ENCODE measurements around the gene MOXD1. TPM values are rescaled to one million over a fixed set of nuclear protein-coding genes. Genes with fewer than 3 reads are reported as not detected.

Gene MOXD1
- total RNA-seq, 1 experiment from 2014 or later: 1.0 TPM

- H3K4me3 ChIP-seq (replicated peaks in 1 of 2; ENCODE audit: low read depth in 1 of 2, low read length in 2 of 2): no peak overlapping the region
- H2AFZ ChIP-seq (ENCODE audit: low read depth, low read length, poor library complexity, severe bottlenecking): no peak overlapping the region
- peaks cover 0 to 8% of the 10 kb centered on the region in 2 experiments; a peak in 2 of 4 replicates for H3K9me3 ChIP-seq (ENCODE audit: control insufficient read depth in 1 of 2, insufficient read depth in 1 of 2, low read depth in 1 of 2, low read length in 2 of 2)
- H3K4me2 ChIP-seq (ENCODE audit: low read length): no peak overlapping the region
- no TSS peak for BruUV-seq (replicated peaks)
- no peaks in the 10 kb centered on the region for H4K20me1 ChIP-seq (ENCODE audit: insufficient read depth)
- ATAC-seq (no peak), DNase-seq (ENCODE audit: low read depth, low spot score) (no peak)
- CTCF ChIA-PET: interaction anchor here (1.4 kb wide), 1 partner anchor 22 kb away, joined by 3 read pairs; no protein-coding TSS in a partner anchor
- RAD21 ChIA-PET (ENCODE audit: low non-redundant PET in 1 of 2, low total read pairs in 2 of 2, uncharacterized antibody in 2 of 2, unreplicated experiment in 2 of 2): no interaction called here
- H3K79me2 ChIP-seq (ENCODE audit: insufficient read depth, low read length): no peaks in the 10 kb centered on the region
- intact Hi-C loops (cut with micrococcal nuclease): no loop called here
- H3K9me2 ChIP-seq (ENCODE audit: insufficient read depth): no peaks in the 10 kb centered on the region
- no peaks in the 10 kb centered on the region for H3K4me1 ChIP-seq (ENCODE audit: control insufficient read depth in 1 of 2, insufficient read depth in 2 of 2, low read length in 2 of 2)
- TF ChIP-seq POLR2AphosphoS5 (IDR thresholded peaks at IDR 0.05; ENCODE audit: low read depth, low read length) (no peak), ZNF274 (IDR thresholded peaks at IDR 0.05; ENCODE audit: low read depth, low read length) (no peak), CEBPB (IDR thresholded peaks at IDR 0.05; ENCODE audit: low read depth) (no peak), RAD21 (IDR thresholded peaks at IDR 0.05; ENCODE audit: low read depth) (no peak), REST (IDR thresholded peaks at IDR 0.05; ENCODE audit: low read depth) (no peak)
- no peak overlapping the region for H3K9ac ChIP-seq (ENCODE audit: low read length)
- H3K36me3 ChIP-seq (ENCODE audit: control insufficient read depth in 1 of 2, insufficient read depth in 2 of 2, low read length in 2 of 2): no peaks in the 10 kb centered on the region
- POLR2A ChIA-PET: no interaction called here
- H3K27me3 ChIP-seq (ENCODE audit: insufficient read depth, low read length): no peaks in the 10 kb centered on the region
- no peak overlapping the region for H3K27ac ChIP-seq (ENCODE audit: low read depth, low read length)
Observed at GRCh38 chr6:132320007-132320406, 81.3 kb downstream of the MOXD1 start.

- no peak overlapping the region for H2AFZ ChIP-seq (ENCODE audit: low read depth, low read length, poor library complexity, severe bottlenecking)
- BruUV-seq (replicated peaks): no TSS peak
- RAD21 ChIA-PET (ENCODE audit: low non-redundant PET in 1 of 2, low total read pairs in 2 of 2, uncharacterized antibody in 2 of 2, unreplicated experiment in 2 of 2): no interaction called here
Observed at GRCh38 chr6:132316970-132317369, 84.3 kb downstream of the MOXD1 start.

More at GRCh38 chr6:132316970-132317369, 84.3 kb downstream of the MOXD1 start:
- no peak overlapping the region for H3K9ac ChIP-seq (ENCODE audit: low read length)
- DNase-seq (ENCODE audit: low read depth, low spot score) (no peak), ATAC-seq (no peak)
- no peak overlapping the region for H3K4me2 ChIP-seq (ENCODE audit: low read length)
- H4K20me1 ChIP-seq (ENCODE audit: insufficient read depth): no peaks in the 10 kb centered on the region
- no peaks in the 10 kb centered on the region for H3K27me3 ChIP-seq (ENCODE audit: insufficient read depth, low read length)
- no peaks in the 10 kb centered on the region for H3K9me2 ChIP-seq (ENCODE audit: insufficient read depth)
- H3K9me3 ChIP-seq (ENCODE audit: control insufficient read depth in 1 of 2, insufficient read depth in 1 of 2, low read depth in 1 of 2, low read length in 2 of 2): peaks cover 0 to 8% of the 10 kb centered on the region in 2 experiments; a peak in 2 of 4 replicates
- TF ChIP-seq ZNF274 (IDR thresholded peaks at IDR 0.05; ENCODE audit: low read depth, low read length): no peak
- no peak for TF ChIP-seq ZFX (IDR thresholded peaks at IDR 0.05)
- no peak for TF ChIP-seq SRF (IDR thresholded peaks at IDR 0.05; ENCODE audit: low read depth)
- no peak for TF ChIP-seq CEBPB (IDR thresholded peaks at IDR 0.05; ENCODE audit: low read depth)
- no peak for TF ChIP-seq ATF3 (IDR thresholded peaks at IDR 0.05)
- TF ChIP-seq ELF1 (IDR thresholded peaks at IDR 0.05; ENCODE audit: borderline replicate concordance, low read depth): no peak
- TF ChIP-seq EZH2 (IDR thresholded peaks at IDR 0.05): no peak
- no peak for TF ChIP-seq POLR2AphosphoS5 (IDR thresholded peaks at IDR 0.05; ENCODE audit: low read depth, low read length)
- no peak for TF ChIP-seq CBX3 (IDR thresholded peaks at IDR 0.05; ENCODE audit: low read depth)
- TF ChIP-seq TCF7L2 (IDR thresholded peaks at IDR 0.05; ENCODE audit: borderline replicate concordance, extremely low read depth, insufficient read depth, insufficient read length): no peak
- TF ChIP-seq FOSL1 (IDR thresholded peaks at IDR 0.05; ENCODE audit: low read depth): no peak
- TF ChIP-seq POLR2A (IDR thresholded peaks at IDR 0.05; ENCODE audit: borderline replicate concordance, extremely low read depth, insufficient read depth, insufficient read length): no peak
- no peak for TF ChIP-seq MAX (IDR thresholded peaks at IDR 0.05)
- TF ChIP-seq ZBTB33 (IDR thresholded peaks at IDR 0.05; ENCODE audit: extremely low read depth, insufficient replicate concordance, low read length): no peak
- no peak for TF ChIP-seq SP1 (IDR thresholded peaks at IDR 0.05; ENCODE audit: low read depth)
- intact Hi-C loops (cut with micrococcal nuclease): no loop called here
- POLR2A ChIA-PET: no interaction called here
- H3K79me2 ChIP-seq (ENCODE audit: insufficient read depth, low read length): no peaks in the 10 kb centered on the region
- H3K36me3 ChIP-seq (ENCODE audit: control insufficient read depth in 1 of 2, insufficient read depth in 2 of 2, low read length in 2 of 2): no peaks in the 10 kb centered on the region
- CTCF ChIA-PET: no interaction called here
- H3K4me3 ChIP-seq (replicated peaks in 1 of 2; ENCODE audit: low read depth in 1 of 2, low read length in 2 of 2): no peak overlapping the region
- no peak overlapping the region for H3K27ac ChIP-seq (ENCODE audit: low read depth, low read length)
- H3K4me1 ChIP-seq (ENCODE audit: control insufficient read depth in 1 of 2, insufficient read depth in 2 of 2, low read length in 2 of 2): no peaks in the 10 kb centered on the region

All from HCT116 (cell line).